Rectal smooth muscle tissue (tissue), 1 donor: ENCODE results near the gene PLPP6.

ENCODE experiments used
- H3K27ac ChIP-seq: one replicate; pipeline ENCODE4 v1.7.0; 2013; ENCODE audit warnings: low read depth, low read length, inconsistent platforms
- H3K27me3 ChIP-seq: one replicate; pipeline ENCODE4 v1.7.0; 2013; ENCODE audit warnings: low read length; ENCODE audit not compliant: control insufficient read depth, insufficient read depth
- H3K36me3 ChIP-seq: one replicate; pipeline ENCODE4 v1.7.0; 2013; ENCODE audit warnings: low read length; ENCODE audit not compliant: control insufficient read depth, insufficient read depth
- H3K4me1 ChIP-seq: one replicate; pipeline ENCODE4 v1.7.0; 2013; ENCODE audit warnings: low read length; ENCODE audit not compliant: control insufficient read depth, insufficient read depth
- H3K4me3 ChIP-seq: one replicate; pipeline ENCODE4 v1.7.0; 2013; ENCODE audit warnings: low read length
- H3K9ac ChIP-seq: one replicate; pipeline ENCODE4 v1.7.0; 2013; ENCODE audit warnings: low read length

The PLPP6 gene

GRCh38 chr9:4662108-4662988 is at the start of gene PLPP6:
Gene PLPP6, plus strand, starts transcription at chr9:4662294. Its CDS starts 82 bp downstream, at chr9:4662376.
- Histone ChIP-seq H3K9ac (peak within 1 kb of the TSS; percentile 19), H3K4me3 (peak within 1 kb of the TSS; percentile 84), H3K27ac (peak within 1 kb of the TSS; percentile 58), H3K27me3 (no peaks in the 10 kb centered on the region), H3K36me3 (no peaks in the 10 kb centered on the region), H3K4me1 (no peaks in the 10 kb centered on the region)

GRCh38 chr9:4614627-4615026 is 47.5 kb upstream of the PLPP6 start:
- Histone ChIP-seq H3K4me3 (no peak overlapping the region), H3K36me3 (no peaks in the 10 kb centered on the region), H3K9ac (no peak overlapping the region), H3K27ac (no peak overlapping the region), H3K27me3 (no peaks in the 10 kb centered on the region), H3K4me1 (no peaks in the 10 kb centered on the region)

GRCh38 chr9:4615251-4615650 is 46.8 kb upstream of the PLPP6 start:
- no peak overlapping the region for H3K4me3 ChIP-seq
- H3K27me3 ChIP-seq, result no peaks in the 10 kb centered on the region
- H3K36me3 ChIP-seq, result no peaks in the 10 kb centered on the region
- H3K27ac ChIP-seq, result no peak overlapping the region
- H3K9ac ChIP-seq, result no peak overlapping the region
- no peaks in the 10 kb centered on the region for H3K4me1 ChIP-seq

DNA sequence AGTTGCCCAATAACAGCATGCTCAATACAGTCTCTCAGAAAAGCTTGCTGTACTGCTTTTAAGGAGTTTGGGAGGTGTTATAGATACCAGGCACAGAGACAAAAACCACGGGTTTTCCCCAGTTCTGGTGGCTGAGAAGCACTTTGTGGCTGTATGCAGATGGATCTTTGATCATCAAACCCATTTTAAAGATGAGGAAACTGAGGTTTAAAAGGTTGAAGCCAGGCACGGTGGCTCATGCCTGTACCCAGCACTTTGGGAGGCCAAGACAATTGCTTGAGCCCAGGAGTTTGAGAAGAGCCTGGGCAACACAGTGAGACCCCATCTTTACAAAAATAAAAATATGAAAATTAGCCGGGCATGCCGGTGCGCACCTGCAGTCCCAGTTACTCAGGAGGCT is 46.3 kb upstream of the PLPP6 start:
- H3K27ac ChIP-seq, result no peak overlapping the region
- H3K27me3 ChIP-seq, result no peaks in the 10 kb centered on the region
- H3K36me3 ChIP-seq, result no peaks in the 10 kb centered on the region
- no peaks in the 10 kb centered on the region for H3K4me1 ChIP-seq
- H3K9ac ChIP-seq, result no peak overlapping the region
- H3K4me3 ChIP-seq, result no peak overlapping the region

- Histone ChIP-seq H3K4me3 (no peak overlapping the region), H3K27ac (no peak overlapping the region), H3K9ac (no peak overlapping the region), H3K36me3 (no peaks in the 10 kb centered on the region), H3K27me3 (no peaks in the 10 kb centered on the region), H3K4me1 (no peaks in the 10 kb centered on the region)
These were observed 44.3 kb upstream of the PLPP6 start for GRCh38 chr9:4617752-4618151.

- H3K36me3 ChIP-seq, result no peaks in the 10 kb centered on the region
- H3K4me3 ChIP-seq, result no peak overlapping the region
- no peak overlapping the region for H3K9ac ChIP-seq
- H3K27me3 ChIP-seq, result no peaks in the 10 kb centered on the region
- no peaks in the 10 kb centered on the region for H3K4me1 ChIP-seq
- H3K27ac ChIP-seq, result no peak overlapping the region
These were observed 43.4 kb upstream of the PLPP6 start for GRCh38 chr9:4618700-4619099.

- Histone ChIP-seq H3K27ac (no peak overlapping the region), H3K4me3 (no peak overlapping the region), H3K36me3 (no peaks in the 10 kb centered on the region)
These were observed 41.9 kb upstream of the PLPP6 start for GRCh38 chr9:4620057-4620765.

DNA sequence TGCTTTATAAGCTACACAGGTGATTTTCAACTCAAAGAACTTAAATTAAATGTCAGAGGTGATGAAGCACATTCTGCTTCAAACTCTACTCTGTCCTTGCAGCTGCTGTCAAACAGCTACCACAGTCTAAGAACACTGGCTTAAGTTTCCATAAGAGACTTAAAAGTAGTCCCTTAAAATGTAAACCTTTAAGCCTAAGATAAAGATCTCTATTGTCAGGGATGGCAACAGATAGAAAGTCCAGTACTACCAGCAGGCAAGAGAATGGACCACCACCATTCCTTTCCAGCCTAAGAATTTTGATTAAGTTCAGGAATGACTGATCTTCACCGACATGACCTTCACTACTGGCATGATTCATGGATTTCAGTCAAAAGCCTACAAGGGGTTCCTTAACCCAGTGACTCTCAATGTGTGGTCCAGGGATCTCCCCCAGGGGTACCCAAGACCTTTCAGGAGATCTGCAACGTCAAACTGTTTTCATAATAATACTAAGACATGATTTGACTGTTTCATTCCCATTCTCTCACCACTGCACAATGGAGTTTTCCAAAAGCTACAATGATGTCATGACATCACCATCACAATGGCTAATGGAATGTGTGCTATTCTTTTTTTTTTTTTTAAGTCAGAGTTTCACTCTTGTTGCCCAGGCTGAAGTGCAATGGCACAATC is 41.1 kb upstream of the PLPP6 start:
- H3K4me3 ChIP-seq, result no peak overlapping the region
- H3K9ac ChIP-seq, result no peak overlapping the region
- H3K27me3 ChIP-seq, result no peaks in the 10 kb centered on the region
- H3K4me1 ChIP-seq, result no peaks in the 10 kb centered on the region
- no peak overlapping the region for H3K27ac ChIP-seq
- H3K36me3 ChIP-seq, result no peaks in the 10 kb centered on the region

More at GRCh38 chr9:4620057-4620765, 41.9 kb upstream of the PLPP6 start:
- no peaks in the 10 kb centered on the region for H3K4me1 ChIP-seq
- H3K27me3 ChIP-seq, result no peaks in the 10 kb centered on the region
- no peak overlapping the region for H3K9ac ChIP-seq

- H3K36me3 ChIP-seq, result no peaks in the 10 kb centered on the region
- no peaks in the 10 kb centered on the region for H3K4me1 ChIP-seq
- no peak overlapping the region for H3K27ac ChIP-seq
- H3K27me3 ChIP-seq, result no peaks in the 10 kb centered on the region
- no peak overlapping the region for H3K4me3 ChIP-seq
- H3K9ac ChIP-seq, result no peak overlapping the region
These were observed 40.1 kb upstream of the PLPP6 start for GRCh38 chr9:4622016-4622415.

DNA sequence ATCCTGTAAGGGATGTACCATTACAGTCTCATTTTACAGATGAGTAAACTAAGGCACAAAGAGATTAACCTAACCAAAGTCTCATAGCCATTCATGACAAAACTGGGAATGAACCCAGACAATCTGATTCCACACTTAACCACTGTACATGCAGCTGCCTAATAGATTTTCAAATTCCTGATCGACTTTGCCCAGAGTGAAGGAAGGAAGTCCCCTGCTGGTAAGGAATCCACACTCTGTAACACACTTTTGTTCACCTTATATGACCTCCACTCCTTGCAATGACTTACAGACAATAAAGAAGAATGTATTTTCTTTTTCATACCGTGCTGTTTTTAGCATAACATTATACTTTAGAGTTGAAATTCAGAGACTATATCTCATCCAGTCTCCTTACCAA is 31.3 kb upstream of the PLPP6 start:
- H3K9ac ChIP-seq, result no peak overlapping the region
- no peaks in the 10 kb centered on the region for H3K27me3 ChIP-seq
- H3K36me3 ChIP-seq, result no peaks in the 10 kb centered on the region
- H3K27ac ChIP-seq, result no peak overlapping the region
- no peak overlapping the region for H3K4me3 ChIP-seq
- H3K4me1 ChIP-seq, result no peaks in the 10 kb centered on the region

DNA sequence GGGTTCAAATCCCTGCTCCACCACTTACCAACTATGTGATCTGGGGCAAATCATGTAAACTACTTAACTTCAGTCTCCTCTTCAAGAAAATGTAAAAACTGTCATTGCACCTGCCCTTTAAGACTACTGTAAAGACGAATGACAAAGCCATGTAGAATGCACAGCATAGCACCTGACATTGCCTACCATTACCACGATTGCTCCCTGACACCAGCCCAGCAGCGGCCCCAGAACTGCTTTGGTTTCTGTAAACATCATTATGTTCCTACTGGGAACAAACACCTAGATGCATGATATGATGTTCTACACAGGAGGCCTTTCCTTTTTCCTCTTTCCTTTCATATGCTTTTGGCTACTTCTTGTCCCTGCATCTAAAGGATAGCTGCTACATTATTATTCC is 23.1 kb upstream of the PLPP6 start:
- no peak overlapping the region for H3K9ac ChIP-seq
- no peaks in the 10 kb centered on the region for H3K4me1 ChIP-seq
- H3K4me3 ChIP-seq, result no peak overlapping the region
- no peaks in the 10 kb centered on the region for H3K36me3 ChIP-seq
- H3K27ac ChIP-seq, result no peak overlapping the region
- H3K27me3 ChIP-seq, result no peaks in the 10 kb centered on the region

GRCh38 chr9:4639420-4639819 is 22.7 kb upstream of the PLPP6 start:
- no peak overlapping the region for H3K27ac ChIP-seq
- no peaks in the 10 kb centered on the region for H3K27me3 ChIP-seq
- no peak overlapping the region for H3K4me3 ChIP-seq
- no peaks in the 10 kb centered on the region for H3K4me1 ChIP-seq
- no peak overlapping the region for H3K9ac ChIP-seq
- no peaks in the 10 kb centered on the region for H3K36me3 ChIP-seq
